Right kidney (tissue), 1 donor: ENCODE data around the gene CARHSP1.
A peak's percentile ranks its signal among the peaks of the same experiment; 100 is the strongest.
"Not testable (repeated sequence)": the region's sequence is repeated elsewhere in the genome, so short reads cannot be mapped to it uniquely, and the experiment has no call there.

Source experiments
- DNase-seq: peaks from one replicate; pipeline ENCODE4 v3.0.0-alpha.2; 2016

Gene CARHSP1

GRCh38 chr16:8872967-8873865 lies 4.4 kb upstream of the CARHSP1 start:
- no peak for DNase-seq

DNA sequence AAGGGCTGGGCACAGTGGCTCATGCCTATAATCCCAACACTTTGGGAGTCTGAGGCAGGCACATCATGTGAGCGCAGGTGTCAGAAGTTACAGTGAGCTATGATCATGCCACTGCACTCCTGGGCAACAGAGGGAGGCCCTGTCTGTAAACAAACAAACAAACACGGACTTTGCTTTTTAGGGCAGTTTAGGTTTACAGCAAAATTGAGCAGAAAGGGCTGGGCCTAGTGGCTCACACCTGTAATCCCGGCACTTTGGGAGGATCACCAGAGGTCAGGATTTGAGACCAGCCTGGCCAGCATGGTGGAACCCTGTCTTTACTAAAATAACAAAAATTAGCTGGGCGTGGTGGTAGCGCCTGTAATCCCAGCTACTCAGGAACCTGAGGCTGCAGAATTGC lies 3.3 kb upstream of the CARHSP1 start:
- DNase-seq: no peak

DNA sequence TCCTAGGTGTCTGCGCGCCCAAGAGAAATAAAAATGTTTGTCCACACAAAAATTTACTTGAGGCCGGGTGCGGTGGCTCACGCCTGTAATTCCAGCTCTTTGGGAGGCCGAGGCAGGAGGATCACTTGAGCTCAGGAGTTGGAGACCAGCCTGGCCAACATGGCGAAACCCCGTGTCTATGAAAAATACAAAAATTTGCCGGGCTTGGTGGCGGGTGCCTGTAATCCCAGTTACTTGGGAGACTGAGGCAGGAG lies 1.1 kb upstream of the CARHSP1 start:
- not testable (repeated sequence) for DNase-seq

DNA sequence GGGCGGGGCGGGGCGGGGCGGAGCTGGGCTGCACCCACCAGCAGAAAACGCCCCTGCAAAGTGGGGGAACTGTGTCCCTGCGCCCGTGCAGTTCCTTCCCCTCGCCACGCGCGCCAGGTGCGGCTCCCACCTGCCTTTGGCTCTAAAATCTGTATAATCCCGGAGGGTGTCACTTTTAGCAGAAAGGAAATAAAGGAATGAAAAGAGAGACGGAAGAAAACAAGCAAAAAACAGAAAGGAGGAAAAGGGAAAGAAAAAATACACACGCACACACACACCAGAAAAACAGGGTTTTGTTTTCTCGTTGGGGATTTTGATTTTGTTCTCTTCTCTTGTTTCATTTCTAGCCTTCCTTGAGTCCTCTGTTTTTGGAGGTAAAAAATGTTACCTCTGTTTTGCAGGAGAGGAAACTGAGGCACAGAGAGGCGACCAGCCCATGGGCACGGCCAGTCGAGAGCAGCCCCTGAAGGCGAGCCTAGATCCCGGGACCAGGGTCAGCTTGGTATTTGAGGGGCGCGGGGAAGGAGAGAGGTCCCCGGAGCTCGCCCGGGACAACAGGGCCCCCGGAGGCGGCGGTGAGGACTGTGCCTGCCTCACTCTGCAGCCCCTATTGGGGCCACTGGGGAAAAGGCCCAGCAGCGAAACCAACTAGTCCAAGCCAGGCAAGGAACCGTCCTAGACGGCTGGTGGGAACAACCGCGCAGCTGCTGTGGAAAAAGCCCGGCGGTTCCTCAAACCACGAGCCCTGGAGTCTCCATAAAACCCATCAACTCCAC lies 594 bp upstream of the CARHSP1 start:
- DNase-seq: peak; percentile 69

DNA sequence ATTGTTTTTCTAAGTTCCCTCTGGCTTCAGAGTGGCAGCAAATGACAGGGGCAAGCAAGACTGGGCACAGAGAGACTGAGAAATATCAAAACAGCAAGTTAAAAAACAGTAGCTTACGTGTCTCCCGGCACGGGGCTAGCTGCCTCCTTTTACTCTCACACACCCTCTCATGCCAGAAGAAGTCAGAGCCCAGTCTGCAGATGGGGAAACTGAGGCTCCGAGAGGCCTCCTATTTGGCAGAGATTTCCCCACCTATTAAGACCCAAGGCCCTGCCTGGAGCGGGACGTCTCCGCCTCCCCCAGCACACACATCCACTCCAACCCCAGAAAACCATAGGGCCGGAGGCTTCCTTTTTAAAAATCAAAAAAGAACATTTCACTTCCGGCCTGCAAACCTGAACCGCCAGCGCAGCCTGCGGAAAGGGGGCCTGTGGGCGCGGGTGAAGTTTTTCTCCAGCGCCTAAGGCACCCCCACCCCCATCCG lies 832 bp downstream of the CARHSP1 start:
- DNase-seq: peak; percentile 69

DNA sequence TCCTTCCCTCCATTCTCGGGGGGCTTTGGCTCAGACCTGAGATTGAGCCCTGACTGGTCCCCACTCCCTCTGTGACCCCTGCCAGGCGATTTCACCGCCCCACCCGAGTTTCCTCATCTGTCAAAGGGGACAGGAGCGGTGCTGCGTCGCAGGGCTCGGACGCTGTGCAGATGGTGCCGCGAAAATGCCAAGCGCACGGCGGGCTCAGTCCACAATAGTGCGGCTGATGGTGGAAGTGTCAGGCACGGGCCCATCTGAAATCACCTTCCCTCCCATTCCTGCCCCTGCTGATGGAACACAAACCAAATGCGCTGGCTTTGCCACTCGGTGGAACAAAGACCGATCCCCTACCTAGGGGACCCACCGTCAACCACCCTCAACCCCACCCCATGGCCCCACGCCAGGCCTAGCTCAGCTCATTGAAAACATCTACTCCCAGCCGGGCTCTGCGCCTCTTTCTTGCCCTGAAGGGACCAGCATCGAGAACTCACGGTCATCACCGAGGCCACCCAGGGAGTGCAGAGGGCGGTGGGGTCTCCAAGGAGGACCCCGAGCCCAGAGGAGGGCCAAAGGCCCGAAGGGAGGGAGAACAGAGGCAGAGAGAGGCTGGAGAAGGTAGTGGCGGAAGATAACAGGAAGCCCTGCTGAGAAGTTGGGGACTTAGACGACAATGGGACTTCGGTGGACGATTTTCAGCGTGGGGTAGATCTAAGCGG lies 1.4 kb downstream of the CARHSP1 start:
- DNase-seq: peak; percentile 63

DNA sequence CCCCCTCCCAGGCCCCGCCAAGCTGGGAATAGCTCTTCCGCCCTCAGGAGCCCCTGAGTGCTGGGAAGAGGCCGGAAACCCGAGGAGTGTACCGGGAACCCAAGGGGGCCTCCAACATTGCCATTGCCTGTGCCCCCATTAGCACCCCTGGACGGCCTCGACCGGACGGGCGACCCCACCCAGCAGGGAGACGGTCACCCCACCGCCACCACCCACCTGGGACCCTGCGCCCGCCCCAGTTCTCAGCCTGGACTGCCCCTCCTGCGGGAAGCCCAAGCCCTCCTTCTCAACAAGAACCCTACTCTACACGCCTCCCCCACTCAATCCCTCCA lies 2.0 kb downstream of the CARHSP1 start:
- DNase-seq: no peak

GRCh38 chr16:8866118-8866883 lies 2.5 kb downstream of the CARHSP1 start:
- peak; percentile 50 for DNase-seq

DNA sequence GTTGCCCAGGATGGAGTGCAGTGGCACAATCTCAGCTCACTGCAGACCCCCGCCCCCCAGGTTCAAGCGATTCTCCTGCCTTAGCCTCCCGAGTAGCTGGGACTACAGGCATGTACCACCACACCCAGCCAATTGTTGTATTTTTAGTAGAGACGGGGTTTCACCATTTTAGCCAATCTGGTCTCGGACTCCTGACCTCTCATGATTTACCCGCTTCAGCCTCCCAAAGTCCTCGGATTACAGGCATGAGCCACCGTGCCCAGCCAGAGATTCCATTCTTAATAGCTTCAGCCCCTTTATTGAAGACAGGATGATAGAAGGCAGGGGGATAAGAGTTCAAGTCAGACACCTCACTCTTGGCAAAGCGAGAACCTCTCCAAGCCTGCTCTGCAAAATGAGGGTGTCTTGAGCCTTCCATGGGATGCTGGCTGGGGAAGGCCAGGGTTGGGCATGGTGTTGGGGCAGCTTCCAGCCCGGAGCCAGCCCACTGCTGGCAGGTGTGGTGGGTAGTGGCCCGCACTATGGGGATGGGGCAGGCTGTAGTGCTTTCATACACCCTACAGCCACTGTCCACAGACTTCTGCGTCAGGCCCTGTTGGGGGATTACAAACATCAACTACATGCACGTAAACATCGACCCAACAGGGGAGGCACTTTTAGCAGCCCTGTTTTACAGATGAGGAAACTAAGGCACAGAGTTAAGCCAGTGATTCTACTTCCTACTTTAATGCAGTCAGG lies 3.5 kb downstream of the CARHSP1 start:
- no peak for DNase-seq

GRCh38 chr16:8864480-8865110 lies 4.2 kb downstream of the CARHSP1 start:
- no peak for DNase-seq

- peak; percentile 49 for DNase-seq
These were observed 5.0 kb downstream of the CARHSP1 start for GRCh38 chr16:8863594-8864424.

DNA sequence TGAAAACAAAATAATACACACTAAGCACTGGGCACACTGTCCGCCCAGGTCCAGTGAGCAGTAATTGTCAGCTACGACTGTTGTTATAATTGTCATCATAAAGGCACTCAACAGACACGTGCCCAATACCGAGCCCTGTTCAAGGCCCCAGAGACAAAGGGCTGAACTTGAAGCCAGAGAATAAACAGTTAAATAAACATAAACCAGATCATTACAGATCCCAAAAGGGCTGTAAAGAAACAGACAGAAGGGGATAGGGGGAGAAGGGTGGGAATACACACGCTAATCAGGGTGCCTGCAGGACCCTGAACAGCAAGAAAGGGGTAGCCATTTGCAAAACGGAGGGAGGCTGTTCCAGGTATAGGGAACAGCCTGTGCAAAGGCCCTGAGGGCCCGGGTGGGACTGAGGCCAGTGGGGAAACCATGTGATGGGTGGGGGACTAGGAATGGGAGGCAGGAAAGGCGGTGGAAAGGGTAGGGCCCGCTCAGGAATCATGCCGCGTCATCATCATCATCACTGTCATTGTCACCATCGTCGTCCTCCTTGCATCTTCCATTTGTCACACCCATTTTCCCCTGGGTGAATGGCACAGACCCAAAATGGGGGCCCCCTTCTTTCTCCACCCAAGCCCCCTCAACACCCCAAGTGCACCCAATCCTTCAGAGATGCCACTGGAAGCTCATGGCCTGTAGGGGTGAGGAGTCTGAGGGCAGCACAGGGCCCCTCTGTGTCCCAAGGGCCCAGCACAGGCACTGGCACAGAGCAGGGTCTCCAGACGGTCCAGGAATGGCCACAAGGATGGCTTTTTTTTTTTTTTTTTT lies 6.3 kb downstream of the CARHSP1 start:
- DNase-seq: no peak

GRCh38 chr16:8861563-8862308 lies 7.1 kb downstream of the CARHSP1 start:
- no peak for DNase-seq

DNA sequence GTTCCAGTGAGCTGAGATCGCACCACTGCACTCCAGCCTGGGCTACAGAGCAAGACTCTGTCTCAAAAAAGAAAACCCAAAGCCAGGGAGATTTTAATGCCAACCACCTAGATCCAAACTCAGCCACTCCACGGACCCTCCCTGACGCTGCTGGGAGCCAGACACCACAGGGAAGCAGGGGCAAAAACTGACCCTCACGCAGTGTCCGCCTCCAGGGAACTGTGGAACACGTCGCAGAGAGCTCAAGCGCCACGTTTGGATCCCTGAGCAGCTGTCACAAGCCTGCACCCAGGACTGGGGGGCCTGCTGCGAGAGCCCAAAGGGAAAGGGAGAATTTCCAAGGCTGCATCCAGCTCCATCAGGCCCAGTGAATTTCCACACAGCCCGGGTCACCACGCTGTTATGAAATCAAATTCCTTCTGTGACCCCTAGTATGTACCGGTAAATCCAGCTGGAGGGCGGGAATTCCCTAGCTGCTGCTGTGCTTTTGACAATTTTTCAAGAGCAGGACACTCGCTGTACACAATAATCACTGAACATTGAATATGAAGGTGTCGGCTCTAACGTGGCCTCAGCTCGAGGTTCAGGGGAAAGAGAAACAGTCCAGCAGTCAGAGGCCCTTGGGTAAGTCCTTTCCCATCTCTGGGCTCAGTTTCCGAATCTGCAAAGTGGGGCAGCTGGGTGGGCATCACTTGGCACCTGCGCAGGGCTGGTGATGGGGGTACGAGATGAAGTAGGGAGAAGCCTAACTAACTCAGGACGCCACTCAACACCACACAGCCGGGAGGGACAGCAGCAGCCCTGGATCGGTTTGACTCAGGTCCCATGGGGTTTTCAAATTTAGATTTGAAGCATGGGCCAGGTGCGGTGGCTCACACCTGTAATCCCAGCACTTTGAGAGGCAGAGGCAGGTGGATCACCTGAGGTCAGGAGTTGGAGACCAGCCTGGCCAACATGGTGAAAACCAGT lies 8.6 kb downstream of the CARHSP1 start:
- no peak for DNase-seq

- no peak for DNase-seq
These were observed 9.6 kb downstream of the CARHSP1 start for GRCh38 chr16:8858994-8859912.

- DNase-seq: no peak
These were observed 12.8 kb downstream of the CARHSP1 start for GRCh38 chr16:8855972-8856371.
